GM12801 (cell line): Measurements from ENCODE around the gene S100A9.

Experiments
- TF ChIP-seq, protein P1 (sequence below): IDR thresholded peaks from one replicate; pipeline ENCODE4 v1.5.1; 2011; ENCODE audit warnings: control low read depth; ENCODE audit not compliant: insufficient read length; ENCODE audit errors: extremely low read depth

The S100A9 gene

DNA sequence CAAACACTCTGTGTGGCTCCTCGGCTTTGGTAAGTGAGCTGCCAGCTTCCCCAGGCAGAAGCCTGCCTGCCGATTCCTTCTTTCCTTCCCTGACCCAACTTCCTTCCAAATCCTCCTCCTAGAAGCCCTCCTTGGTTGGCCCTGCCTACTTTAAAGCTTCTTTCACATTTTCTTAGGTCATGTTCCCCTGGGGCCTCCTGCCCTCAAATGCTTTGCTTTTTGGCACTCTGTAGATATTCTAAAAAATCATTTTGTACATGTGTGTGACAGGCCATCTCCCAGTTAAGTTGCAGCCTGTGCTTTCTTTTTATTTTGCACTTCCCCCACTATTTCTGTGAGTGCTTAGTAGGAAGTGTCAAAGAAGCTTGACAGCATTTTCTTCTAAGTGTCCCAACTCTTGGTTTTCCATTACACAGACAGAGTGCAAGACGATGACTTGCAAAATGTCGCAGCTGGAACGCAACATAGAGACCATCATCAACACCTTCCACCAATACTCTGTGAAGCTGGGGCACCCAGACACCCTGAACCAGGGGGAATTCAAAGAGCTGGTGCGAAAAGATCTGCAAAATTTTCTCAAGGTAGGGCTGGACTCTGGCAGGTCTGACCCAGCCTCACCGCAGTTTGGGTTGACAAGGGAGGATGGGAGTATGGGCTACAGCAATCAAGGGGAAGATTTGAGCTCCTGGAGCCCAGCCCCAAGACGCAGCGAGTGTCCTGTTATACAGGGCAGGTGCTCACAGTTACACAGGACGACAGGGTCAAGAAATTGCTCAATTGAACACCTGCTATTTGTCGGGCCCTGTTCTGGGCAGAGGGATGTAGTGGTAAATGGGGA, at the start of gene S100A9:
TSS of gene S100A9 (plus strand) at position 2 of the 838 bp plus-strand sequence. CDS start at position 432, 430 bp downstream.
- TF ChIP-seq, protein P1, sequence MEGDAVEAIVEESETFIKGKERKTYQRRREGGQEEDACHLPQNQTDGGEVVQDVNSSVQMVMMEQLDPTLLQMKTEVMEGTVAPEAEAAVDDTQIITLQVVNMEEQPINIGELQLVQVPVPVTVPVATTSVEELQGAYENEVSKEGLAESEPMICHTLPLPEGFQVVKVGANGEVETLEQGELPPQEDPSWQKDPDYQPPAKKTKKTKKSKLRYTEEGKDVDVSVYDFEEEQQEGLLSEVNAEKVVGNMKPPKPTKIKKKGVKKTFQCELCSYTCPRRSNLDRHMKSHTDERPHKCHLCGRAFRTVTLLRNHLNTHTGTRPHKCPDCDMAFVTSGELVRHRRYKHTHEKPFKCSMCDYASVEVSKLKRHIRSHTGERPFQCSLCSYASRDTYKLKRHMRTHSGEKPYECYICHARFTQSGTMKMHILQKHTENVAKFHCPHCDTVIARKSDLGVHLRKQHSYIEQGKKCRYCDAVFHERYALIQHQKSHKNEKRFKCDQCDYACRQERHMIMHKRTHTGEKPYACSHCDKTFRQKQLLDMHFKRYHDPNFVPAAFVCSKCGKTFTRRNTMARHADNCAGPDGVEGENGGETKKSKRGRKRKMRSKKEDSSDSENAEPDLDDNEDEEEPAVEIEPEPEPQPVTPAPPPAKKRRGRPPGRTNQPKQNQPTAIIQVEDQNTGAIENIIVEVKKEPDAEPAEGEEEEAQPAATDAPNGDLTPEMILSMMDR = no peak

DNA sequence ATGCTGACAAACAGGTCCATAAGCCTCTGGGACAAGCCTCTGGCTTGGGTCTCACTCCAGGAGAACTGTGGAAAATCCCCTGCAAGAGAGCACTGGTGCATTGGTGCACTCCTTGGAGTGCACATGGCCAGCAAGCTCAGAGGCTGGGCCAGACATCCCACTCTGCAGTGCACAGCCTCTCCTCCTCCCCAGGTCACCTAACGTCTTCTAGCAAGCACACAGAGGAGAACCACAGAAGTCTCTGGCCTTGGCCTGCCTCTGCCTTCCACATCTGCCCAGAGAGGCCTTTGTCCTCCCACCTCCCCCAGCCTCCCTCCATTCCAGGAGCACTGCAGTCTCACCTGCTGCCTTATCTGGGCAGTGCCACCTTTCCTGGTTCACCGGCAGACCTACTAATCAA, 49.1 kb upstream of the S100A9 start:
- TF ChIP-seq, protein P1 = no peak

DNA sequence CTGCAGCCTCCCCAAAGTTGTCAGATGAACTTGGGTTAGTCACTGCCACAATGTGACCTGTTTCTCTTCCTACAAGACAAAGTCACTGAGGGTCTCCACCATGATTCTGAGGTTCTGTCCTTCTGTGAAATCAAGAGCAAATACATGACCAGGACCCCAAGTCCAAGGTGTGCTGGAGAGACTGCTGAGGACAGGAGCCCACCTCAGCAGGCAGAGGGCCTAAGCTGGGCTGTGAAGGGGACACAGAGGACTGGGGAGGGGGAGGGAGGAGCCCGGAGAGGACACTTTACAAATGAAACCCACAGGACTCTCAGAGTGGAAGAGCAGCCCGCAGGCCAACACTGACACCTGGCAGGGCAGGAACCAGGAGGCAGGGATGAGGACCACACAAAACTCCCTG, 48.2 kb upstream of the S100A9 start:
- TF ChIP-seq, protein P1 = no peak

DNA sequence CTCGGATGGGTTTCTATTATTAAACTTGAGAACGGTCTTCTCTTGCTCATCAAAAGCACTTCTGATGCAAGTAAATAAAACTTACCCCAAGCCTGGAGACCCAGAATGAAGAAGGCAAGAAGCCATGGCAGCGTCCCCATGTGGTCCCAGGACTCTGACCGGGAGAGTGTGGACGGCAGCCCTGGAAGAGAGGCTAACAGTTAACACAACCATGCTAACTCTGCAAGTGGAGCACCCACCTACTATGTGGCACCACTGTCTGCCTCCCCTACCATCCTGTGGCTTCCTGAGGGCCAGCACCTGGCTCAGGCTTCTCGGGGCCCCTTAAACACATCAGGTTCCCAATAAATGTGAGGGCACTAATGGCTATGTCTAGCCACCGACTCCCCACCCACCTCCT, 47.1 kb upstream of the S100A9 start:
- TF ChIP-seq, protein P1 = no peak

DNA sequence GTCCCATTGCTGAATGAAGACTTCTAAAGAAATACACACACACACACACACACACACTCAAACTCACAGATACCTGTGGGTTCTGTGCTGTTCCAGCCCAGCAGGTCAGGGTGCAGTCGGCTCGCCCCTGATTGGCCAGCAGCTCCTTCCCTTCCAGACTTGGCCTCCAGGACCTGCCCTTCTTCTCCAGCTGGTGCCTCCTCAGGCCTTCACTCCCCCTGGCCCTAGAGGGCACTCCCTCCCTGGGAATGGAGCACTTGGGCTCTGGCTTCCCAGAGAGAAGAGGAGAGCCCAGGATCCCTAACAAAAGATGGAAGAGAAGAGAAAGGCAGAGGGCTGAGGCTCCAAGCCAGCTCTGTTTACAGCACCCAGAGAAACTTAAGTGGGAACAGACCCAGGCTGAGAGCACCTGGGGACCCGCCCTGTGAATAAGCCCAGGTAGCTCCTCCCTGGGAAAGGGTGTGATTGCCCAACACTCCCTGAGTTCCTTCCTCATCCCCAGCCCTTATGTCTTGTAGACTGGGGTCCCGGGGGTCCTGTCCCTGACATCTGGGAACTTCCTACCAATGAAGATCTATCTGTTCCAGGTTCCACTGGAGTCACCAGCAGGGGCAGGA, 45.0 kb upstream of the S100A9 start, which contains the start of gene PGLYRP3:
TSS of gene PGLYRP3 (minus strand) at position 383 of the 617 bp plus-strand sequence. CDS start 2,287 bp downstream, outside the sequence.
- TF ChIP-seq, protein P1 = no peak

DNA sequence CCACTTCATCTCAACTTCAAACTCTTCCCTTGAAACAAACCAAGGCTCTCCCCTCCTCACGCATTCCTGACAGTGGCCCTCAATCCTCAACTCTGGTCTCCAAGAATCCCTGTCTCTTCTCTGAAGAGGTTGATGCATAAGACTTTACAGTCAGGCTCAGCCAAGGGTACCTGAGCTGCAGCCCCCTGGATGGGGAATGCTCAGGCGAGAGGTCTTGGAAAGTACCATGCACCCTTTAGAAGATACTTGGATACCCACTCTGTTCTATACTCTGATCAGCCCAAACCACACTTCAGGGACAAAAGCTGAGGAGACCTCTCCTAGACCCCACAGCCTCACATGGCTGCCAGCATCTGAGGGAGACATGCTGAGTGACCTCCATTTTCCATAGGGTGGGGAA, 44.4 kb upstream of the S100A9 start:
- TF ChIP-seq, protein P1 = no peak

DNA sequence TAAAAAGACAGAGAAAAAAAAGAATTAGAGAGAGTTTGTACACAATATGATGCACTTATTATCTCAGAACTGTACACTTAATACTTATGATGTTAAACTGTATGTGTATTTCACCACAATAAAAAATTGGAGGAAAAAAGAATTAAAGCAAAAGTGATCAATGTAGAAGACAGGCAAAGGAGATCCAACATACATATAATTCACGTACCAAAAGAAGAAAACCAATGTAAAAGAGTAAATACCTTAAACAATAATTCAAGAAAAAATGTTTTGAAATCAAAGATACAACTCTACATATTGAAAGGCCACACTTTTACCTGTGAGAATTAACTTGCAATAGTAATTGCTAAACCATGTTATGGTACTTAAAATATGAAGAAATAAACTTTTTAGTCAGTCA, 35.1 kb upstream of the S100A9 start:
- TF ChIP-seq, protein P1 = no peak
